HPDE6-E6E7 (cell line): Measurements from ENCODE around the gene EPHA3.

Source experiments
- DNase-seq: peaks from one replicate; pipeline ENCODE4 v3.0.0; 2011; ENCODE audit warnings: missing footprints; ENCODE audit errors: extremely low spot score

Gene EPHA3

GRCh38 chr3:89447243-89447642, 339.8 kb downstream of the EPHA3 start:
- no peak for DNase-seq

- DNase-seq = no peak
Measured at GRCh38 chr3:89449086-89449485, 341.7 kb downstream of the EPHA3 start.

GRCh38 chr3:89452066-89452465, 344.6 kb downstream of the EPHA3 start:
- DNase-seq = no peak

GRCh38 chr3:89455240-89455639, 347.8 kb downstream of the EPHA3 start:
- DNase-seq = no peak

- no peak for DNase-seq
Measured at GRCh38 chr3:89467898-89468363, 360.5 kb downstream of the EPHA3 start.

GRCh38 chr3:89472101-89472500, 364.7 kb downstream of the EPHA3 start:
- no peak for DNase-seq

GRCh38 chr3:89474333-89475130, 367.1 kb downstream of the EPHA3 start:
- no peak for DNase-seq

- no peak for DNase-seq
Measured at GRCh38 chr3:89488800-89489580, 381.6 kb downstream of the EPHA3 start.

- DNase-seq = no peak
Measured at GRCh38 chr3:89490129-89490528, 382.7 kb downstream of the EPHA3 start.

- no peak for DNase-seq
Measured at GRCh38 chr3:89494734-89495133, 387.3 kb downstream of the EPHA3 start.

- DNase-seq = no peak
Measured at GRCh38 chr3:89503891-89504391, 396.5 kb downstream of the EPHA3 start.

GRCh38 chr3:89504432-89504831, 397.0 kb downstream of the EPHA3 start:
- no peak for DNase-seq

- DNase-seq = no peak
Measured at GRCh38 chr3:89506462-89507103, 399.2 kb downstream of the EPHA3 start.

GRCh38 chr3:89521328-89521727, 413.9 kb downstream of the EPHA3 start:
- DNase-seq = no peak

GRCh38 chr3:89522155-89522554, 414.7 kb downstream of the EPHA3 start:
- no peak for DNase-seq

GRCh38 chr3:89525609-89526008, 418.2 kb downstream of the EPHA3 start:
- DNase-seq = no peak

- no peak for DNase-seq
Measured at GRCh38 chr3:89527736-89528305, 420.4 kb downstream of the EPHA3 start.
